Panc1 (cell line): ENCODE results near the gene HMSD. TPM values are rescaled to one million over a fixed set of nuclear protein-coding genes. Genes with fewer than 3 reads are reported as not detected.
"Not testable (repeated sequence)": the region's sequence is repeated elsewhere in the genome, so short reads cannot be mapped to it uniquely, and the experiment has no call there.

Source experiments
- ATAC-seq: fragments of 200-7000 bp; cut with Tn5 transposase; 2 replicates; pipeline ENCODE4 v1.9.1; 2020; ENCODE audit warnings: mild to moderate bottlenecking, moderate library complexity
- BruUV-seq: library from RNA; stranded (reverse); fragments of 400-500 nt; replicated peaks from 2 replicates; lab custom pipeline; 2021; lab: Mats Ljungman, UMichigan
- CTCF ChIA-PET: fragments of 300-600 bp; sonication (Branson Sonifier 250); formaldehyde crosslinking; loops from one replicate; lab custom pipeline; 2022; ENCODE audit warnings: antibody characterized with exemption; lab: Charles Lee
- POLR2A ChIA-PET: fragments of 300-600 bp; sonication (Branson Sonifier 250); formaldehyde crosslinking; loops from one replicate; lab custom pipeline; 2022; ENCODE audit warnings: antibody characterized with exemption; lab: Charles Lee
- DNase-seq: peaks from one replicate; pipeline ENCODE4 v3.0.0-alpha.2; 2010; ENCODE audit warnings: low read depth, low spot score
- H3K27ac ChIP-seq: 2 replicates; pipeline ENCODE4 v1.5.1; 2011; ENCODE audit warnings: mild to moderate bottlenecking, low read length, inconsistent platforms
- H3K27me3 ChIP-seq: fragments of 200-500 bp; sonication (Bioruptor generic); 2 replicates; pipeline ENCODE4 v1.6.0; 2014; ENCODE audit warnings: low read length, inconsistent platforms; ENCODE audit not compliant: control insufficient read depth, insufficient read depth
- H3K36me3 ChIP-seq: fragments of 200-500 bp; sonication (Bioruptor generic); 2 replicates; pipeline ENCODE4 v1.5.1; 2014; ENCODE audit warnings: inconsistent platforms, mild to moderate bottlenecking, low read length, moderate library complexity; ENCODE audit not compliant: control insufficient read depth, insufficient read depth
- H3K4me1 ChIP-seq: 2 replicates; pipeline ENCODE4 v1.5.1; 2011; ENCODE audit warnings: inconsistent platforms, mild to moderate bottlenecking, low read length, moderate library complexity; ENCODE audit not compliant: control insufficient read depth, insufficient read depth
- H3K4me3 ChIP-seq, 2 experiments: 2 replicates each; pipeline ENCODE4 v1.5.1; 2011 to 2012; ENCODE audit warnings: low read depth in 2 of 2, low read length in 2 of 2, mild to moderate bottlenecking in 2 of 2, inconsistent platforms in 1 of 2, moderate library complexity in 1 of 2
- H3K9me3 ChIP-seq: fragments of 200-500 bp; sonication (Bioruptor generic); 2 replicates; pipeline ENCODE4 v1.5.1; 2014; ENCODE audit warnings: low read depth, mild to moderate bottlenecking, inconsistent platforms, low read length, moderate library complexity; ENCODE audit not compliant: control insufficient read depth, insufficient read depth
- CTCF ChIP-seq: fragments of 450-650 bp; IDR thresholded peaks from 2 replicates; pipeline ENCODE4 v1.5.1; 2017; ENCODE audit warnings: mild to moderate bottlenecking
- POLR2AphosphoS5 ChIP-seq: IDR thresholded peaks from 2 replicates; pipeline ENCODE4 v1.6.1; 2012; ENCODE audit warnings: mild to moderate bottlenecking, low read depth, low read length, moderate library complexity
- REST ChIP-seq, 2 experiments: IDR thresholded peaks; 2 replicates each; pipeline ENCODE4 v1.6.1; 2011 to 2012; ENCODE audit warnings: low read depth in 2 of 2, control low read depth in 1 of 2, low read length in 1 of 2, mild to moderate bottlenecking in 1 of 2, moderate library complexity in 1 of 2; ENCODE audit not compliant: insufficient read depth in 1 of 2
- SIN3A ChIP-seq: IDR thresholded peaks from 2 replicates; pipeline ENCODE4 v1.6.1; 2012; ENCODE audit warnings: low read depth, mild to moderate bottlenecking, low read length, moderate library complexity, borderline replicate concordance; ENCODE audit not compliant: insufficient read depth
- TCF7L2 ChIP-seq: IDR thresholded peaks from 2 replicates; pipeline ENCODE4 v1.6.1; 2011; ENCODE audit warnings: mild to moderate bottlenecking, low read depth, low read length, inconsistent platforms
- in situ Hi-C: cut with HindIII; loops from 2 replicates; pipeline ENCODE4 v1.10.0; 2016; ENCODE audit warnings: low sequenced_read_pairs, low pct_unique_long_range_greater_than_20kb
- intact Hi-C: fragments of 100-400 bp; cut with micrococcal nuclease; formaldehyde crosslinking; loops from one replicate; pipeline ENCODE4 v1.10.0; 2022; ENCODE audit not compliant: unreplicated experiment
- total RNA-seq: library from RNA; stranded (reverse); gene quantifications from one replicate; pipeline ENCODE4 v1.2.1, GENCODE V29; 2021; ENCODE audit not compliant: unreplicated experiment

Gene HMSD
- total RNA-seq, 1 experiment from 2014 or later, result 1.3 TPM

GRCh38 chr18:63928331-63928730, 20.8 kb upstream of the HMSD start:
- in situ Hi-C loops (no loop called here), intact Hi-C loops (no loop called here)
- ChIA-PET CTCF (no interaction called here), POLR2A (no interaction called here)
- no peaks in the 10 kb centered on the region for H3K27me3 ChIP-seq
- no peaks in the 10 kb centered on the region for H3K36me3 ChIP-seq
- ATAC-seq (no peak), DNase-seq (no peak)
- TF ChIP-seq SIN3A (no peak), TCF7L2 (no peak), REST (IDR thresholded peaks at IDR 0.05; ENCODE audit: insufficient read depth in 1 of 2, low read depth in 2 of 2, low read length in 1 of 2) (no peak), CTCF (no peak), POLR2AphosphoS5 (no peak)
- BruUV-seq, result no TSS peak
- H3K4me1 ChIP-seq, result no peaks in the 10 kb centered on the region
- no peaks in the 10 kb centered on the region for H3K9me3 ChIP-seq
- H3K4me3 ChIP-seq, result no peak overlapping the region
- no peak overlapping the region for H3K27ac ChIP-seq

GRCh38 chr18:63929369-63929768, 19.7 kb upstream of the HMSD start:
- DNase-seq, H3K27me3 ChIP-seq, POLR2A ChIA-PET, BruUV-seq, H3K36me3 ChIP-seq, ATAC-seq, H3K4me1 ChIP-seq, intact Hi-C loops, H3K9me3 ChIP-seq, H3K27ac ChIP-seq, H3K4me3 ChIP-seq, in situ Hi-C loops: not testable (repeated sequence)
- CTCF ChIA-PET, result interaction anchor here (0.6 kb wide), 1 partner anchor 35 kb away, joined by 6 read pairs; no protein-coding TSS in a partner anchor

DNA sequence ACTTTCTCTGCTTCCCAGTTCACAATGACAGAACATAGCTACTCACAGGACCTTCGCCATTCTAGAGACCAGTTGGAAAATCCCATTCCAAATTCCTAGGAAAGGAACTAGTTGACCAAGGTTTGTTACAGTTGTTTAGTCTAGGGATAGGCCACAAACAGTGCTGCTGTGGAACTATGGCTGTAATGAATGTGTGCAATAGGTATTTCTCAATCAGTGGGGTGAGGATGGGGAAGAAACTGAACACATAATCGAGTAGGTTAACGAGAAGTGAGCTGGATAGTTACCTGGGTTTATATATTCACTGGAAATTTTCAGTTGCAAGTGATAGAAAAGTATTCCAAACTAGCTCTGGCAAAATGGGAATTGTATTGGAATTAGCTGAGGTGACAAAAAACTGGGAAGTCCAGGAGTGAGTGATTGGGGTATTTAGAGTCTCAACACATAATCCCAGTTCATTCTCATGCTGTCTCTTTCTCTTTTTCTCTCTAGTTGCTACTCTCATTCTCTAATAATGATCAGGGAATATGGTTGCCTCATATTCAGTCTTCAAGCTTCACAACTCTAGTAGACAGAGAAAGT, 18.2 kb upstream of the HMSD start:
- POLR2A ChIA-PET, result no interaction called here
- CTCF ChIA-PET, result no interaction called here
- in situ Hi-C loops (no loop called here), intact Hi-C loops (no loop called here)
- H3K9me3 ChIP-seq, result no peaks in the 10 kb centered on the region
- no peak overlapping the region for H3K27ac ChIP-seq
- H3K4me1 ChIP-seq, result no peaks in the 10 kb centered on the region
- no peaks in the 10 kb centered on the region for H3K36me3 ChIP-seq
- no peak for DNase-seq
- TF ChIP-seq SIN3A (no peak), REST (IDR thresholded peaks at IDR 0.05; ENCODE audit: insufficient read depth in 1 of 2, low read depth in 2 of 2, low read length in 1 of 2) (no peak), POLR2AphosphoS5 (no peak)
- H3K27me3 ChIP-seq, result no peaks in the 10 kb centered on the region
- no peak overlapping the region for H3K4me3 ChIP-seq
- BruUV-seq, result no TSS peak
- ATAC-seq, result no peak
